ENCODE data around the gene AP3S1.
"Not testable (repeated sequence)": the region's sequence is repeated elsewhere in the genome, so short reads cannot be mapped to it uniquely, and the experiment has no call there.

GRCh38 chr5:115913623-115914400 is 72.1 kb downstream of the AP3S1 start:
- TF ChIP-seq CTCF (conservative IDR thresholded peaks at IDR 0.05; ENCODE audit: low read length); EZH2phosphoT487 (IDR thresholded peaks at IDR 0.05; ENCODE audit: borderline replicate concordance, low read depth, low read length): not testable (repeated sequence)

Measured in OCI-LY7 (cell line).